Stimulated activated CD4-positive, alpha-beta T cell treated with anti-CD3 and anti-CD28 coated beads, Interleukin-12 subunit alpha, Interleukin-12 subunit beta, amount 100 ng/mL, for 4 hours (primary cell): ENCODE results near the gene BST2.
A peak's percentile ranks its signal among the peaks of the same experiment; 100 is the strongest.

Source experiments
- DNase-seq: peaks from one replicate; pipeline ENCODE4 v3.0.0-alpha.2; 2020

The BST2 gene

GRCh38 chr19:17419154-17419620, 13.8 kb upstream of the BST2 start:
- DNase-seq = no peak

- DNase-seq = no peak
Observed at GRCh38 chr19:17418710-17419109, 13.3 kb upstream of the BST2 start.

GRCh38 chr19:17415121-17415520, 9.7 kb upstream of the BST2 start:
- DNase-seq = no peak

- no peak for DNase-seq
Observed at GRCh38 chr19:17414097-17414496, 8.7 kb upstream of the BST2 start.

GRCh38 chr19:17411801-17412200, 6.4 kb upstream of the BST2 start:
- no peak for DNase-seq

- no peak for DNase-seq
Observed at GRCh38 chr19:17409990-17410389, 4.6 kb upstream of the BST2 start.

GRCh38 chr19:17406887-17407196, 1.4 kb upstream of the BST2 start:
- no peak for DNase-seq

GRCh38 chr19:17406046-17406886, 836 bp upstream of the BST2 start:
- DNase-seq = no peak

- DNase-seq = no peak
Observed at GRCh38 chr19:17404621-17405249, 695 bp downstream of the BST2 start.

GRCh38 chr19:17404015-17404414, 1.4 kb downstream of the BST2 start:
- DNase-seq = no peak

- peak; percentile 51 for DNase-seq
Observed at GRCh38 chr19:17402982-17403855, 2.2 kb downstream of the BST2 start.

GRCh38 chr19:17401628-17402027, 3.8 kb downstream of the BST2 start:
- DNase-seq = no peak

- no peak for DNase-seq
Observed at GRCh38 chr19:17398902-17399527, 6.4 kb downstream of the BST2 start.

- DNase-seq = peak; percentile 76
Observed at GRCh38 chr19:17394891-17395415, 10.5 kb downstream of the BST2 start.

GRCh38 chr19:17393914-17394313, 11.5 kb downstream of the BST2 start, which contains the start of gene CCDC194:
Gene CCDC194, minus strand, starts transcription at chr19:17394196. Its CDS starts 38 bp downstream, at chr19:17394158.
- DNase-seq = no peak

- no peak for DNase-seq
Observed at GRCh38 chr19:17393002-17393401, 12.4 kb downstream of the BST2 start.

- DNase-seq = no peak
Observed at GRCh38 chr19:17391371-17392151, 13.9 kb downstream of the BST2 start.

GRCh38 chr19:17390665-17391370, 14.6 kb downstream of the BST2 start:
- peak; percentile 91 for DNase-seq

- no peak for DNase-seq
Observed at GRCh38 chr19:17389957-17390664, 15.3 kb downstream of the BST2 start.

GRCh38 chr19:17389288-17389687, 16.1 kb downstream of the BST2 start:
- no peak for DNase-seq
